Stimulated activated CD4-positive, alpha-beta T cell treated with anti-CD3 and anti-CD28 coated beads, TNF-alpha, amount 100 ng/mL, for 48 hours (primary cell): Measurements from ENCODE around the gene LYPD1.

Experiments used
- DNase-seq, 3 donors: peaks; one replicate each; pipeline ENCODE4 v3.0.0-alpha.2; 2020; ENCODE audit warnings: low read depth in 3 of 3

The LYPD1 gene

DNA sequence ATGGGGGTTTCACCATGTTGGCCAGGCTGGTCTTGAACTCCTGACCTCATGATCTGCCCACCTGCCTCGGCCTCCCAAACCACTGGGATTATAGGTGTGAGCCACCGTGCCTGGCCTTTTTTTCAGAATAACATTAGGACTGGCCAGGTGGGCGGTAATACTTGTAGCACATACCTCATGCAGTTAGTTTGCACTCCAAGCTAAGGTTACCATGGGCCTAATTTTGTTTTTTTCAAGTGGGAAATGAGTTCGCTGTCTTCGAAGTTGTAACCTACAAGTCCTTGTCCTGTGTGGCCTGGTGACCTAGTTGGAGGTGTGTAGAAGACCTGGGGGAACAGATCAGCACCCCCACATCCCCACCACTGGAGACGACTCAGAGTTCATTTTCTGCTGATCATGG, 74.8 kb downstream of the LYPD1 start:
- no peak for DNase-seq
